Fibroblast of gingiva (primary cell): ENCODE data around the gene NPAS3.

ENCODE experiments used
- DNase-seq: peaks from one replicate; pipeline ENCODE4 v3.0.0-alpha.2; 2011; ENCODE audit warnings: low read depth

Gene NPAS3

DNA sequence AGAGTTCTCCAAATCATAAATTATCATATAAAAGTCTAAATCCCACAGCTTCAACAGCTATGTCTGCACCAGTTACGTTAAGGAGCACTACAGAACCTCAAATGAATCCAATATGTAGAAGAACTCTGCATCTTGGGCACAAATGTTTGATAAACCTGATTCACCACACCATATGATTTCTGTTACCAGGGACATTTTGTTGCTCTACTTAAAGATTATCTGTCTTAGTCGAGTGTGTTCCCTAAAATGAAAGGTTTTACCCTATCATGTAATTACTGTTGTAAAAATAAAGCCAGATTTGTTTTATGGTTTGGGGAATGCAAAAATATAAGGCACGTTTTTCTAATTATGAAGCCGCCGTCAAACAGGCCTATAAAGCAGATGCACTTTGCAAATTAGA lies 649.1 kb downstream of the NPAS3 start:
- no peak for DNase-seq

DNA sequence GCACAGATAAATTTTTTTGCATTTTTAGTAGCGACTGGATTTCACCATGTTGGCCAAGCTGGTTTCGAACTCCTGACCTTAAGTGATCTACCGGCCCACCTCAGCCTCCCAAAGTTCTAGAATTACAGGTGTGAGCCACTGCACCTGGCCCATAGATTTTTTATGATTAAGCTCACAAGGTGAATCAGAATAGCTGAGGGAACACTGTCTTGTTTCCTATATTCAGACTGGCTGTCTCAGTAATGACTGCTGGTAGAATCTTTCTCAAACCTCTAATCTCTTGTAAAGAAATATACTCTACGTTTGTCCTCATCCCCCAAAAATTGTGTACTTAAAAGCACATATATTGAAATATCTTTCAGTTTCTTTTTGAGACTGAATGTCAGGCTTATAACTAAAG lies 650.1 kb downstream of the NPAS3 start:
- no peak for DNase-seq

DNA sequence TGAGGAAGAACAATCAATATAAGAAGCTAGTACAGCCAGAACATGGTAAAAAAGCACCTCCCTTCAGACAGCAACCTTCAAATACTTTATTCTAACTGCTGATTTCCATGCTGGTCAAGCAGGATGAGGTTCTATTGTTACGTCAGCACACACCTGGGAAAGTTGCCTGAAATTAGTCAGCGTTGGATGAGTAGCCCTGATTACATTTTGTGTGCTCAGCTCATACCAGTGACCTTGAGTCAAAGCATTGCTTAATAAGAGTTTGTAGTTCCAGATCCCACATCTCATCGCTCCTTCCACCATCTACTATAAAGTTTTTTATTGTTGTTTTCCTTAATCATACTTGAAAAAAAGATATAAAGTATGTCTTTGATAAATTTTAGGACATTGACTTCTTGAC lies 650.7 kb downstream of the NPAS3 start:
- DNase-seq = peak; percentile 24

DNA sequence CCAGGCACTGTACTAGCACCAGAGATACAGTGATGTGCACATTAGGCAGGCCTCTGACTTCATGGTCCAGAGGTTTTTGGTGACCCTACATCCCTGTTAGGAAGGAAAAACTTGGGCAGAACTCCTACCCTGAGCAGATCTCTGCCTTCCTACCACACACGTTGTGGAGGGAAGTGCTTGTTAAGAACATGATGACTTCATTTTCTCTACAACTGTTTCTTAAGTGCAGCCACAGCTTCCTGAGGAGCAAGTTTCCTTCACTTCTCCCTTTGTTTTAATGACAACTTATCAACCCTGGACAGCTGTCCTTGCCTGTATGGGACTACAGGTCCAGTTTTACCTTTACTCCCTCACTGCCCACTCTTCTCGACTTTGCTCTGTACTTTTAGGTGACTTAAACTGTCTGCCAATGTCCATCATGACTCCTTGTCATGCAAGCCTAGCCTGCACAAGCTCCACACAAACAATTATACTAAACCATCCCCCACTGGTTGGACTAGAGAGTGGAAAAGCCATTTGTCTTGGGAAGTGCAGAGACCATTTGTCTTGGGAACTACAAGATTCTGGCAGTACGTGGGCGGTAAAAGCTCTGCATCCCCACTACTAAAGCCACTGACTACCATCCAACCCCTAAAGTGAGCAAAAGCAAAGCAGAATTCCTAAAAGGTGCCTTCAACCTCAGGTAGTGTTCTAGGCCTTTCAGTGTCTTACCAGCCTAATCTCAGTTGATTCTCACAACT lies 652.4 kb downstream of the NPAS3 start:
- no peak for DNase-seq

DNA sequence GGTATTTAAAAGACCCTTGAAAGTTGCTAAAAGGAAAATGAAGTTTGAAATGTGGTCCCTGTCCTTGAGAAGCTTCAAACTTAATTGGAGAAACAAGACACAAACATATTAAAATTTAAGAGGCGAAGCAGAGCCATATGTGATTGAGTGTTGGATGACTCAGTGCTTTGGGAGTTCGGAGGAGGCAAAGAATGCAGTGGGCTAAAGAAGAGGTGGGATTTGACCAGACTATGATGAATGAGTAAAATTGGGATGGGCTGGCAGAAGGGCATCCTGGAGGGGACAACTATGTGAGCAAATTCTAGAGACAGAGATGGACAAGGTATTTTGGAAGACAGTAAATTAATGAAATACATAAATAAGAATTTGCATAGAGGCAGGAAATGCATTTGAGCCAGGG lies 653.6 kb downstream of the NPAS3 start:
- DNase-seq = no peak

DNA sequence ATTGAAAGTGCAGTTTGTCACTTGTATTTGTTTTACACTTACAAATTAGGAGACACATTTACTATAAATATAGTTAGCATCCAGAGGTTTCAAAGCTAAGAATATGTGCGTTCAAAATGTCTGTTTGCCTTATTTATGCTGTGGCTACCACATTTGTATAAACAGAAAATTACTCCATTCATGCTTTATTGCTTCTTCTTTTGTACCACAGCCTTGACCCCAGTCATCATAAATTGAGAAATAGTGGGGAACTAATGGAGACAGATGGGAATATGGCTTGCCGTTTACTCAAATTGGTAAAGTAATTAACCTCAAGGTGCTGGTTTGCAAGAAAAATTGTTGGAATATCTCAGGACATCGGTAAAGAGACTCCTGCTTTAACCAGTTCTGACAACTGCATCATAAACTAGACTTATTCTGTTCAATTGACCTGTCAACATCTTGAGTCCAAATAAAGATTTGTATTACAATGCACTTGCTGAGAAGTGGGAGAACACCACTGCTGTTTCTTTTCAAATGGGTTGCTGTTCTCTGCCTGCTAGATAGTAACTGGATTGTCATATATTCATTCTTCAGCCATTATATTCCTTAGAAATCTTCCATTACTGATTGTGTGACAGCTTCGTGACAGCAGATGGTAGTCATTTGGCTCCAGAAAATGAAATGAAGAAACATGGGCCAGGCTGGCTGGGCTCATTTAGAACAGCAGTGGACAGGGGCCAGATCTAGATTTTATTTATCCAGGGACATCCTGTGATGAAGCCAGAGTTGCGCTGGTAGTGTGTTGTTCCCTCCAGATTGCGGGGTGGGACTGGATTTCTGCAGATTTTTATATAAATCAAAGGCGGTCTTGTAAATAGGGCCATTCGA lies 657.8 kb downstream of the NPAS3 start:
- no peak for DNase-seq

DNA sequence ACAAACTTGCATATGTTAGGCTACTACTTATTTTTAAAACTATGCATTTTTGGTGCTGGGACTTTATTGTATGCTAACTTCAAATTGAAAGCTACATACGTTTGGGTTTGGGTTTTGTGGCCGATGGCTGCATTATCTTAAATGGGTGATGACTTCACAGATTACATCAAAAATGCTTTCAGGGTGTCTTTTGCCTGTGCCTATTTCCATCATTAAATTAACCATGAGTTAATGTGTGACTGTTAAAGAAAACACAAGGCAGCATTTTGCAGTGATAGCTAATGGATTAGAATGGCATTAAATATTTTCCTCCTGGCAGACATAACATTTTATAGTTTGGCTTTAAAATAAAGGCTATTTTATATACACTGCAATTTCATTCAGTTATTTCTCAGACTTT lies 659.9 kb downstream of the NPAS3 start:
- DNase-seq = no peak

DNA sequence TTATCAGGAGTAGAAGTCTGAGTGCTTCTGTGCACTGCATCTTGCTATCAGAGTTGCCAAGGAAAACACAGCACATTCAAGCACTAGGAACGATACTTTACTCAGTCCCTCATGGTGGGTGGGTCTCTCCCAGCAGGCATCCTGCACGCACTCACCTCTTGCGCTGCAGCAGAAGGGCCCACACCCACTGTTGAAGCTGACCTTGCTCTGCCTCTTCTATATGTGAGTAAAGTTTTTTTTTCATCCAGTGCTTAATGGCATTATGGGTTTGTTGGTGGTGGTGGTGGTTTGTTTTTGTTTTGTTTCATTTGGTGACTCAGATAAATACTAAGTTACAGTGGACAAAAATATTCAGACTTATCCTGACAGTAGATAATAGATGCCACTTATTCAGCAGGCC lies 663.7 kb downstream of the NPAS3 start:
- no peak for DNase-seq

DNA sequence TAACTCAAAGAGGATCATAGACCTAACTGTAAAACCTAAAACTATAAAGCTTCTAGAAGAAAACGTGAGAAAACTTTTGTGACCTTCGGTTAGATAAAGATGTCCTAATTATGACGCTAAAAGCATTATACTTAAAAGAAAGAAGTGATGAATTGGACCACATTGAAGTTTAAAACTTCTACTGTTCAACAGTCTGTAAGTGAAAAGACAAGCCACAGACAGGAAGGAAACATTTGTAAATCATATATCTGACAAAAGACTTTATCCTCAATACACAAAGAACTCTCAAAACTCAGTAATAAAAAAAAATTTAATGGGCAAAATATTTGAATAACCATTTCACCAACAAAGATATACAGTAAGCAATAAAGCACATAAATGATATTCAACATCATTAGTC lies 667.9 kb downstream of the NPAS3 start:
- no peak for DNase-seq

DNA sequence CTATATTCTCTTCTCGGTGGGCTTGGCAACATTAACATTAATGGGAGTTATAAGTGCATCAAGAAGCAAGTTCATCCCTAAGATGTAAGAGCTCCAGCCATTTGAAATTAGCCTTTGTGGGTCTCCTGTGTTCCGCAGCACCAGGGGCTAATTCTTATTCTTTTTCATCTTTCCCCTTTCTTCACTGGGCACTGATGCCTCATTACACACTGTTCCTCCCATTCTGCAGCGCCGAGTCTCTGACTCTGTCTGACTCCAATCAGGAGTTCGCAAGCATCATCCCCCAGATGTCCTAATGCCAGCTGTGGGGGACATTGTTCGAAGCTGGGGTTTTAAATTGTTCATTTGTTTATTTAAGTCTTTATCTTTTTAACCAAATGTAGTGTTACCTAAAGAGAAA lies 670.9 kb downstream of the NPAS3 start:
- DNase-seq = no peak

DNA sequence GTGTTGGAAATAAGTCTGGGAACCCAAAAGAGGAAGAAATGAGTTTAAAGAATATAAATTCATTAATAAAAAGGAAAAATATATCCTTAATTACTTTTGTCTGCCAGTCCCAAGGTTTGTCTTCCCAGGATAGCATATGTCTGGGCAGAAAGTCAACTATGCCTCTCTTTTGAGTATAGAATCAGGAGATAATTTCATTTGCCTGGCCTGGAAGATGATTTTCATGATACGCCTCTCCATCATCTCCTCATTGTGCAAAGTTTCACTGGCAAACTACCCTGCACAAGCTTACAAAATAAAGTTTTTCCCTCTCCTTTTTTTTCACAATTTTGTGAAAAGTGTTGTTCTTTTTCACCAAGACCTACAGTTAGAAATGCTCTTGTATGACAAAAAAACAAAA lies 671.4 kb downstream of the NPAS3 start:
- DNase-seq = no peak

DNA sequence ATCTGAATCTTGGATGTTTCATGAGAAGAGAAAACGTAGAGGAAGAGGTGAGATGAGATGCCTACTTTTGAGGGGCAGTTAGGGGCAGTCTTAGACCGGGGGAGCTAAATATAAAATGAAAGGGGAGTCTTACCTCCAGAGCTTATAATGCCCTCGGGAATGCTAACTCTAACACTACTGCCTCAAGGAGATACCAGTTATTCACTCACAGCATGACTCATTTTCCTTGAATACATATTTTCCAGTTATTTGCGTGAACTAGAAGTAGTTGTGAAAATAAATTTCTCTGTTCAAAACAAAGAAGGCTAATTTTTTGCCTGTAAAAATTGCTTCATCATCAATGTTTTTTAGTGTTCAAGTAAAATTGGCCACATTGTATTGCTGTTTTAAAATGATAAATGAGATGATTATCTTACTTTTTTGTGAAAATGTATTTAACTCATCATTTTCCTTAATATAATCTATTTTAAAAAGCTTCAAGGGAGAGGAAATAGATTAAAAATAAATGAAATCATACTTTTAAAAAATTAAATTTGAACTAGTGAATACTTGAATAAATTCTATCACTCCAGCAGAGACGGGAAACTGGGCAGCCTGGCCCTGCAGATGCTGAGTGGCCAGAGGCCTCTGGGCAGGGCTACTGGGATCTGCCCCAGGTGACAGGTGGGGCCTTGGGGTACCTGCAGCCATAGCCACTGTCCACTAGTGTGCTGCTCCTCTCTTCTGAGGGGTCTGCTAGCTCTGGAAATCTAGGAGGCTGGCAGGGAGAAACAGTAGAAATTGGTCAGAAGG lies 672.9 kb downstream of the NPAS3 start:
- DNase-seq = no peak

DNA sequence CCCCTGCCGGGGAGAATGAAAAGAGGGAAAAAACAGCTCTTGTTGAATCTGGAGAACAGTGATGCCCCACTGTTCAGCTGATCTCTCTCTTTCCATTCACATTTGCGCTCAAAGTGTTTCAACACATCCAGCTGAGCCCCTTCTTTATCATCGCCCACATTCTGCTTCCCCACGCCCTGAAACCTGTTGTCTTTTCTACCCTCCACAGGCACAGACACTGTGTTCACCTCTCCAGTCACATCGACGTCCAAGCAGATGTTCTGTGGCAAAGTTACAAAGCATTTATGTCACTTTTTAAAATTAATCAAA lies 673.5 kb downstream of the NPAS3 start:
- DNase-seq = no peak

DNA sequence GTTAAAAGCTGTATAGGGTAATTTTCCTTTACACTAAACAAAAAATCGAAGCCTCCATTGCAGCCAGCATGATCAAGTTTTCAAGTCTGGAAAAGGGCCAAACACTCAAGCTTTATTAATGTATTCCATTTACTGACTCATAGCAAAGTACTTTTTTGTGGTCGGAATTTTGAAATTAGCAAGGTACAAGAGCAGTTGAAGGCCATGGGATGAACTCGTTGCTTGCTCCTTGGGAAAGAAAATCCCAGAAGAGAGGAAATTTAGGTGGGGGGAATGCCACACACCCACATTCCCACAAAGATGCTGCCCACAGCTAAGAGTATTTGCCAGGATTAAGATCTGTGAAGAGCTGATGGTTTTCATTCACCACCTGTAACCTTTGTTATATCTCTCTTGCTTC lies 678.5 kb downstream of the NPAS3 start:
- peak; percentile 41 for DNase-seq

DNA sequence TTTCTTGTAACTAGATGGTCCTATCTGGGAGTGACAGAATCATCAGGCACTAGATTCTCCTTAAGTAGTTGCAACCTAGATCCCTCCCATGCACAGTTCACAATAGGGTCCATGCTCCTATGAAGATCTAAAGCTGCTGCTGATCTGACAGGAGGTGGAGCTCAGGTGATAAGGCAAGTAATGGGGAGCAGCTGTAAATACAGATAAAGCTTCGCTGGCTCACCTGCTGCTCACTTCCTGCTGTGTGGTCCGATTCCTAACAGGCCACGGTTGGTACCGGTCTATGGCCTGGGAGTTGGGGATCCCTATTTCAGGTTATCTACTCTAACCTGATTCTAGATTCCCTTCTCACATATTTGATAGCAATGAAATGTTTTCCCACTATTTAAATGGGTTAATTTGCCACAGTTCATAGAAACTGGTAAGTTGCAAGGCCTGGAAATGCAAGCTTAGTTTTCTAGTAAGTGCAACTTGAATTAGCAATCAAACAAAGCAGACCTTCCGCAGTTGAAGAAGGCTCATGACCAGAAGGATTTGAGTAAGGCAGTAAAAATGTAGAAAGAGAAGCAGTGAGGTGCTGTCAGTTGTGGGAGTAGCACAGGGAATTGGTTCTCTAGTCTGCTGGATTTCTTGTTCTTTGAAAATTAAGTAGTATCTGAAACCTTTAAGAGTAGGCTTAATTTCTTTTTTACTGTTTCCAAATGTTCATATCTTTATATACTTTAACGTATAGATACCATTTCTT lies 679.9 kb downstream of the NPAS3 start:
- DNase-seq = no peak

DNA sequence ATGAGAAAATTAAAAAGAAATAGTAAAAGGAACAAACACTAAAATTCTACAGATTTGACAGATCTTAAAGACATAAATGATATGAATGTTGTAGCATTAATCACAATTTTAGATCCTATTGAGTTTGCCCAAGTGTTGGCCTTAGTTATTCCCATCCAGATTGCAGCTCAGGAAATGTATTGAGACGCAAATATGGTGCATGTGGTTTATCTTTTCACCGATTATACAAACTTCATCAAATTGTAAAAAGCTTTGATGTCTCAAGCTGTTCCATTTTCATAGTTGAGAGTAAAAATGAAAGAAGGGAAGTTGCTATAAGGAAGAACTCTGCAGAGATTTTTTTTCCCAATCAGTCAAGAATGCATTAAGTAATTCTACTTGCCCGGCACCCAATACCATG lies 683.8 kb downstream of the NPAS3 start:
- no peak for DNase-seq

DNA sequence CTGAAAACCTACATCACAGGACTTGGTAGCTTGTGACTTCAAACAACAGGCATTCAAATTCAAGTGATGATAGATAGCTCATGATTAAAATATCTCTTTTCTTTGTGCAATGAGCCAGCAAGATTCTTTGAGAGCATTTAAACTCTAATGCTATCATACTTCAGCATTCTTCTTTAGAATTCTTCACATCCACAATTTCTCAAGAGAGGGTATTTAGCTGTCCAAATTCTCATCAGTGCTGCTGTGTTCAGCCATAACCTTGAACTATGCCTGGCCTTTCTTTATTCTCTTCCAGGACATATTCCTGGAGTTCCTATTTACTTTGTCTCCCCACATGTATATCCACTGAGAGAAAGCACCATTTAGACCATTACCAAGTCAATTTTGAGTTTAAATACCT lies 691.1 kb downstream of the NPAS3 start:
- no peak for DNase-seq

DNA sequence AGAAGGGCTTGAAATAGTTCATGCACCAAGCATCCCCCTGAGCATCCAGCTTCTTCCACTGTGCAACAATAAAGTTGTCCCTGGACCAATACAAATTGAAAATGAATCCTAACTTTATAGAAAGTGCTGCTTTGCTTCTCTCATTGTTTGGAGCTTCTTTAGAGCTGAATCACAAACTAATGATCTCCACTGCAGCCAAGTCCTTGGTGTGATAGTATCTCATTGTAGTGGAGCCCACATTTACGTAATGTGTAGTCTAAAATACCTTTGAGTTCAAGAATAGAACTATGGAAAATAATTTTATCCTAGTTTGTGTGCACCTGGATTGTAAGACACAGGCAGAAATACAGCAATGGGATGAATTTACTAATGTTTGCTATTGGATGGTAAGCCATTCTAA lies 692.3 kb downstream of the NPAS3 start:
- DNase-seq = no peak

DNA sequence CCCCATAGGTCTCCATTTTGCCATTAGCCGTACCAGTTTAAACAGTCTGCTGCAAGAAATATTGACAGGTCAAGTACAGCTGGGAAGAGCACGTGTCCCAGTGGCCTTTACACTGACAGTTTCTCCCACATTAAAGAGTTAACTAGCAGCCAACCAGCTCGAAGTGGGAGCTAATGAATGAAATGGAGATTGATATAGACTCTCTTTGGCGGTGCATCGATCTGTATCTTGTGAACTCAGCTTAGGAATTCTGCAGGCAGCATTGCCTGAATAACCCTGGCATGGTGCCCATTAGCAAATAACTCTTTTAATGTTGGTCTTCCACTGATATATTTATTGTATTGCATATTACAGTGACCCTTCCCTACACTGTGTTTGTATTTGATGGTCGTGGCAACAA lies 692.8 kb downstream of the NPAS3 start:
- no peak for DNase-seq

DNA sequence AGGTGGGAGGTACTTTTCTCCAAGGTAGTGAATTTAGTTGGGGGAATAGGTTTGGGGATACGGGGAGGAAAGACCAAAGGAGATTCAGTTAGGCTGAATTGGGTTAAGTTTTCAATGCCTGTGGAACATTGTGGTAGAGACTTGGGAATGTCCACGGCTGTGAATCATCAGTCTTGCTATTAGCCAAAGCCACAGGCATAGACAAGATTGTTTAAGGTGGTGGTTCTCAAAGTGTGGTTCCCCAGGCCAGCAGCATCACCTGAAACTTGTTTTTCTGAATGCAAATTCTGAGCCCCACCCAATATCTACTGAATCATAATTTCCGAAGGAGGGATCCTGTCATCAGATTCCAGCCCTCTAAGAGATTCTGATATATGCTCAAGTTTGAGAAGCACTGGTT lies 696.0 kb downstream of the NPAS3 start:
- no peak for DNase-seq

DNA sequence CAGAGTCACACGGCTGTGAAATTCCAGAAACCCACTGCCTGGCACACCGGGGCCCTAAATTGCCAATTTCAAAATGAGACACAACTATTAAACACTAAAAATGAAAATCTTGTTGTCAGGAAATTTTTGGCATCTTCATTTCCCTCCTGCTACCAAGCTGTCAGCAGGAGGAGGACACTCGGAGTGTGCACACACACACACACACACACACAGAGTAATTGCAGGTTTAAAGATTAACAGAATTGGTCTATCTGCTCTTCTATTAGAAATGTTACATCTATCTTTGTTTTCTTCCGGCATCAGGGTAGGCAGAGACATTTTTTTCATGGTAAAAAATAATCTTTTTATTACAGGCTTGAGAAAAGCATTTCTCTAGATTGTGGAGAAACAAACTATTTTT lies 698.0 kb downstream of the NPAS3 start:
- no peak for DNase-seq

DNA sequence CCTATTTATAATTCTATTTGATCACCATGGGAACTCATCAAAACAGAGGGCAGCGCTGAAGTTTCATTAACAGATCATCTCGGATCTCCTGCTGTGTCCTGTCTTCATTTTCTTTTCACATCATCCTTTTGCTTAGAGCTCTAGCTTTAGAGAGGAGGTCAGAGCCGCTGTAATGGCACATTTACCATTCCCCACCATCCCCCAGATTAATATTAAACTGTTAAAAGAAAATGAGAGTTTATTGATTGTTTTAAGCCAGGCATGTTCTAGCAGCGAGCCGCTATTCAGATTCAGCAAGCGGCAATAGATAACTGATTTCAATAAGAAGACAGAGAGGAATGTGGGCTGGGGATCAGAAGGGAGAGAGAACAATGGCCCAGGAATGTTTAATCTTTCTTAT lies 703.4 kb downstream of the NPAS3 start:
- no peak for DNase-seq
